ENCODE measurements around the gene WLS.

- no peak for TF ChIP-seq POLR2A (IDR thresholded peaks at IDR 0.05; ENCODE audit: low read depth)
- no peak for TF ChIP-seq CTCF (IDR thresholded peaks at IDR 0.05)
- no peak for TF ChIP-seq EP300 (IDR thresholded peaks at IDR 0.05)
Measured at GRCh38 chr1:68136187-68136586, 96.1 kb downstream of the WLS start.

Measured in esophagus muscularis mucosa (tissue), 4 donors.